Activated CD8-positive, alpha-beta memory T cell treated with anti-CD3 and anti-CD28 coated beads, Interleukin-2, amount 50 U/mL, for 1 hour (primary cell): ENCODE measurements around the gene RPRD1B.
"Not testable (repeated sequence)": the region's sequence is repeated elsewhere in the genome, so short reads cannot be mapped to it uniquely, and the experiment has no call there.

Source experiments
- DNase-seq: peaks from one replicate; pipeline ENCODE4 v3.0.0-alpha.2; 2020; ENCODE audit errors: extremely low read depth

The RPRD1B gene

DNA sequence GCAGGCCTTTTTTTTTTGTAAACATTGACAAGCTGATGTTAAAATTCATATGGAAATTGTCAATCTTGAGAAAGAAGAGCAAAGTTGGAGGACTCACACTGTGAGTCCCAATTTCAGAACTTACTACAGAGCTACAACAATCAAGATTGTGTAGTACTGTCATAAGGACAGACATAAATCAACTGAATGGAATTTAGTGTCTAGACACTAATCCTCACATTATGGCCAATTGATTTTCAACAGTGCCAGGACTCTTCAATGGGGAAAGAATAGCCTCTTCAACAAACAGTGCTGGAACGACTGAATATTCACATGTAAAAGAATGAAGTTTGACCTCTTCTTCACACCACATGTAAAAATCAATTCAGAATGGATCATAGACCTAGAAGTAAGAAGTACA, 70.7 kb downstream of the RPRD1B start:
- no peak for DNase-seq

DNA sequence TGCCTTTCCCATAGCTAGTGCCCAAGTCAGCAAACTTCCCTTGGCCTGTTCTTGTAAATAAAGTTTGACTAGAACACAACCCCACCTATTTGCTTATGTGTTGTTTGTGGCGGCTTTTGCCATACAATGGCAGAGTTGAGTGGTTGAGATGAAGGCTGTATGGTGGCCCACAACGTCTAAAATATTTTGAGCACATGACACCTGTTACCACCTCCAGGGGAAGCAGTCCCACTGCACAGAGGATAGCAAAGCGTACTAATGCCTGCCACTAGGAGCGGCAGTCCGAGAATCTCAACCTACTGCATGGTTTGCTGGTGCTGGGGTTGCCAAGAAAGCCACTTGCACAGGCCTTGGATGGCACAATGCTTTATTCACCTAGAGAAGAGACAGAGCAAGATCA, 72.9 kb downstream of the RPRD1B start:
- no peak for DNase-seq

DNA sequence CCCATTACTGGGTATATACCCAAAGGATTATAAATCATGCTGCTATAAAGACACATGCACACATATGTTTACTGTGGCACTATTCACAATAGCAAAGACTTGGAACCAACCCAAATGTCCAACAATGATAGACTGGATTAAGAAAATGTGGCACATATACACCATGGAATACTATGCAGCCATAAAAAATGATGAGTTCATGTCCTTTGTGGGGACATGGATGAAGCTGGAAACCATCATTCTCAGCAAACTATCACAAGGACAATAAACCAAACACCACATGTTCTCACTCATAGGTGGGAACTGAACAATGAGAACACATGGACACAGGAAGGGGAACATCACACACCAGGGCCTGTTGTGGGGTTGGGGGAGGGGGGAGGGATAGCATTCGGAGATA, 73.8 kb downstream of the RPRD1B start:
- DNase-seq, result not testable (repeated sequence)

DNA sequence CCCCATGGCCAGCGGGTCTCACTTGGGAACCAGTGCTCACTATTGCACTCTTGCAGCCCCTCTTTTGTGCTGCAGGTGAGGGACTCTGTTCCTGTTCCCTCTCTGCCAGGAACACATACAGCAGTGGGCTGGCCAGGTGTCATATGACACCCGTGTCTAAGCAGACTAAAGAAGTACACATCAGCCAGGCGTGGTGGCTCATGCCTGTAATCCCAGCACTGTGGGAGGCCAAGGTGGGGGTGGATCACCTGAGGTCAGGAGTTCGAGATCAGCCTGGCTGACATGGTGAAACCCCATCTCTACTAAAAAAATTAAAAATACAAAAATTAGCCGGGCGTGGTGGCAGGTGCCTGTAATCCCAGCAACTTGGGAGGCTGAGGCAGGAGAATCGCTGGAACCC, 74.4 kb downstream of the RPRD1B start:
- DNase-seq, result not testable (repeated sequence)

GRCh38 chr20:38108438-38108985, 75.0 kb downstream of the RPRD1B start:
- no peak for DNase-seq

DNA sequence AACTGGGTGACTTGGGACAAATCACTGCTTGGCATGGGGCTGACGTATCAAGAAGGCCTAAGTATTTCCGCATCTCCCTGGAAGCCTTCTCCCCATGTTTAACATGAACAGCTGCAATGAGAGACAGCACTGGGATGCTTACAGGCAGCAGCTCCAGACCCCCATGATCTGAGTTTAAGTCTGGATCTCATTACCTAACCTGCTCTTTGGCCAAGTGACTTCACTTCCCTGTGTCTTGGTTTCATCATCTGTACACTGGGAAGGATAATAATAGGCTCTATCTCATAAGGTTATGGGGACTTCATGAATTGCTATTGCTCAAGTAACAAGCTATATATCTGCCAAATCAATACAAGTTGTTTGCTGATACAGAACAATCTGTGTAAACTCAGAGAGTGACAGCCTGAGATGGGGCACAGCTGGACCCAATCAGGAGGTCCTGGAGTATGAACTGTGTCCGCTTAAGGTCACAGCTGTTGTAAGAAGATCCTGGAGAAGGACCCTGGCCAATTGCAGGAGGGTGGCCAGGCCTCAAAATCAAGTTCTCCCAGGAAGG, 75.5 kb downstream of the RPRD1B start:
- no peak for DNase-seq

GRCh38 chr20:38109591-38110524, 76.3 kb downstream of the RPRD1B start:
- DNase-seq, result no peak

GRCh38 chr20:38110525-38111178, 77.1 kb downstream of the RPRD1B start:
- DNase-seq, result no peak

- DNase-seq, result no peak
These were observed 78.1 kb downstream of the RPRD1B start for GRCh38 chr20:38111366-38112232.

DNA sequence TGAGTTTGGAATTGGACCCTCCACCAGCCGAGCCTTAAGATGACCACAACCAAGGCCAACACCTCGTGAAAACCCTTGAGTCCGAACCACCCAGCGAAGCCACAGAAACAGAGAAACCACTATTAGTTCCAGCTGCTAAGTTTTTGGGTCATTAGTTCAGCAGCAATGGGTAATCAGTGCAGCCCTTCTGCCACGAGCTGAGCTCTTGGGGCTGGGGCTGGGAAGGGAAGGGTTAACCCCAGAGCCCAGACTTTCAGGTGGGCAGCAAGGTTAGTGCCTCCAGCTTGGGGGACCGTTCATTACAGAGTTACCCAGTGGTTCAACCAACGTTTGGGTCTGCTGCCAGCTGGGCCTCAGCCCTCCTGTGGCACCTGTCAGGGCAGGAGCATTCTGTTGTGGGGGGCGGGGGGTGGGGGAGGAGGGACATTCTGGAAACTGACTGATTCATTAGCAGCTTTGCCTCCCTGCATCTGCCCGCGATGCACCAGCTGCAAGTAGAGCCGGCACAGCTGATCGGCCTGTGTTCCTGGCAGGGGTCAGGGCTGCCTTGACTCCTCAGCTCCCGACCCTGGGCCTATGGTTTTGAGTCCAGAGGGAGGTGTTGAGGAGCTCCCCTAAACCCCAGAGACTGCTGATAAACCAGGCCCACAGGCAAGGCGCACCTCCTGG, 78.8 kb downstream of the RPRD1B start:
- DNase-seq, result no peak

DNA sequence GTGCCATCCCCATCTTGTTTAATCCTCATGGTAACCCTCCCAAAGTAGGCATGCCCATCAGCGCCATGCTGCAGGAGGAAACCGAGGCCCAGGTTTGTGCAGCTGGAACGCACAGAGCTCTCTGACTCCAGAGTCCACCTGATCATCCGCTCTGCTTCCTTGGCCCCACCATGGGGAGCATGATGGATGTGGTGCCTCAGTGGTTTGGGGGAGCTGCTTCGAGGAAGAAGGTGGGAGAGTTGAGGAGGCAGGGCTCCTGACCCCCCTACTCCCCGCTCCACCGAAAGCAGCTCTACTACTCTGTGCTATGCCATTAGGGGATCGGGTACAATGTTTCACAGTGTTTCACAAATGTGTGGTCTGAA, 79.4 kb downstream of the RPRD1B start:
- no peak for DNase-seq

DNA sequence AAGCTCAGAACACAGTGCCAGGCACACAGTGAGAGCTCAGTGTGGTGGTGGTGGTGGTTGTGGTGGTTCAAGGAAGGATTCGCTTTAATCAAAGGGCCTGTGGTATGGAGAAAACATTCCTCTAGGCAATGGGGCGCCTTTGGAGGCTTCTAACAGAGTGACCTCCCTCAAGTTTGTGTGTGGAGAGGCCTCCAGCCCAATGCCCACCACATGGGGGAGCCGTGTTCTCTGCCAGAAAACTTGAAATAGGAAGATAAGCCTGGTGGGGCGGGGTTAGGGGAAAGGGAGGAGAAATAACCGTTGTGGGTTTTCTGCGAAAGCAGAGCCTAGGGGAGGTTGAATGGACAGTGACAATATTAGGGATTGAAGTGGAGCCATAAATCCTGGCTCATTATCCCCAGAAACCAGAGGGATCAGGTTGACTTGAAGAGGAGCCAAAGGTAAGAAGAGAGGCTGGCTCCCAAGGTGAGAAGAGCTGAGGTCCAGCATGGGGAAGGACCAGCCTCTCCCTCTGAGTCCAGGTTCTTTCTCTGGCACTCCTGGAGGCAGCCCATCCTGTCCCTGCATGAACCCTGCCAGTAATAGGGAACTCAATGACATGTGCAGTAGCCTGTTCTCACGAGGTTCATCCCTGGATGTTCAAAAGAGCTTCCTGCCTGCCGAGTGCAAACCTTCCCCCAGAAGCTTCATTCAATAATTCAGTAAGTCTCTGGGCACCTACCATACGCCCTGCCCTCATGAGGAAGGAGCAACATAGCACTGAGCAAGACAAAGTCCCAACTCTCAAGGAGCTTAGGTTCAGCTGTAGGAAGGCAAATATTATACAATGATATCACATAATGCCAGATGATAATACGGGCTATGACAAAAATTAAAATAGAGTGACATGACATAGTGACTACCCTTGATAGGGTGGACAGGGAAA, 80.1 kb downstream of the RPRD1B start:
- DNase-seq, result no peak

DNA sequence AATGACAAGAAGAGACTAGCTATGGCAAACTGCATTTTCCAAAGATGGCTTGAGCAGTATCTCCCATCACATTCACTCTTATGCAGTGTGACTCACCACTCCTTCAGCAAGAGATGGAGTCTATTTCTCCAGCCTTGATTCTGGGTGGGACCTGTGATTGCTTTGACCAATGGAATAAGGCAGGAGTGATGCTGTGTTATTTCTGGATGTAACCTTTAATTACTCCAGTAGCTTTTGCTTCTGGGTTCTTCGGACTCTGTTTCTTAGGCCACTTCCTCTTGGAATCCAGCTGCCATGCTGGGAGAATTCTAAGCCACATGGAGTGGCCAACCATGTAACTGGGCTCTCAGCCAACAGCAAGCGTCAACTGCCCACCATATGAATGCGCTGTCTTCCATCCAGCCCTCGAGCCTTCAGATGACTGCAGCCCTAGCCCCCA, 80.8 kb downstream of the RPRD1B start:
- no peak for DNase-seq

DNA sequence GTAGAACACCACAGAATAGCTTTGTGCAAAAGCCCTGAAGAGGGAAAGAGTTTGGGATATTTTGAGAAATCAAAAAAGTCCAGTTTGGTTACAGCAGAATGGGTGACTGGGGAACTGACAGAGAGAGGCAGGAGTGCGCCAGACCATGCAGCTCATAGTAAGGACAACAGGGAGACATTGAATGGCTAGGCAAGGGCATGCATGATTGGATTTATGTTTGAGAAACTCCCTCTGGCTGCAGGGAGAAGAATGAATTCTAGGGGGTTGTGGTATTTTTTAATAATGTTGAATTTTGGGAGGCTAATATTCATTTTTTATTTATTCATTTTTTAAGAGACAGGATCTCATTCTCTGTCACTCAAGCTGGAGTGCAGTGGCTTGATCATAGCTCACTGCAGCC, 81.7 kb downstream of the RPRD1B start:
- no peak for DNase-seq

DNA sequence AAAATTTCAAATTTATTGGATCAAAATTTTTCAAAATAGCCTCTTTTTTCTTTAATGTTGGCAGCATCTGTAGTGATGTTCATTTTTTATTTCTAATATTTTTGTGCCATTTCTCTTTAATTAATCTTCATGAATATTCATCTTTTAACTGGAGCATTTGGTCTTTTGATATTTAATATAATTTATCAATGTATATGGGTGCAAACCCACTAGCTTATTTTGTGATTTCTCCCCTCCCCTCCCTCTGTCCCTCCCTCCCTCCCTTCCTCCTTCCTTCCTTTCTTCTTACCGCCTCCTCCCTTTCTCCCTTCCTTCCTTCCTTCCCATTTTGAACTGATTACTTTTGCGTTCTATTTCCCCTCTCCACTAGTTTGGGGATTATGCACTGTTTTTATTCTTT, 82.3 kb downstream of the RPRD1B start:
- DNase-seq, result no peak

GRCh38 chr20:38116409-38117165, 83.0 kb downstream of the RPRD1B start:
- no peak for DNase-seq

DNA sequence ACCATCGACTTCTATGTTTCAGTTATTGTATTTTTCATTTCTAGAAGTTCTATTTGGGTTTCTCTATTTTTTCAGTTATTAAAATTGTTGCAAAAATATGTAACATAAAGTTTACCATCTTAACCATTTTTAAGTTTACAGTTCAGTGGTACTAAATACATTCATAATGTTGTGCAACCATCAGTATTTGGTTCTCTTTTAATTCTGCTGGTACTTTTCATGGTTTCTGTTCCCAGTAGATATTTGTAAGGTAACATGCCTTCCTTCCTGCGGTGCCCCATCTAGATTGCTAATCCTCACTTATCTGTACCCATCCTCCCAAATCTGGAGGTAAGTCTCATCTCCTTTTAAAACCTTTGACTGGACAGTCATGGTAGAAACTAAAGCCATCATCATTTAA, 83.7 kb downstream of the RPRD1B start:
- no peak for DNase-seq

DNA sequence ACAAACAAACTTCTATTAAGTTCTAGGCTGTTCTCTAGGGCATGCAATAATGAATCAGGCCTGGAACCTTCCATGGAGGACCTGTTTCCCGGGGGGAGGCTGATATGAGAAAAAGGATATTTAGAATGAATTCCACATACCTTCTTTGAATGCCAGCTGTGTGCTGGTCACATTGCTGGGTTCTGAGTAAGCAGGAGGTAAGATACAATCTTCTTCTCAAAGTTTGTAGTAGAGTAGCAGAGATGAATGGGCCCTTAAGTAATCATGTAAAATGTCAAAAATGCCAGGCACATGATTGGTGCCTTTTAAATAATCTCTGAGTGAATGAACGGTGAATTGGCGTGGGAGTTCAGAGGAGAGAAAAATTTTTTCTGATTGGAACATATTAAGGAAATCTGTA, 84.1 kb downstream of the RPRD1B start:
- no peak for DNase-seq

DNA sequence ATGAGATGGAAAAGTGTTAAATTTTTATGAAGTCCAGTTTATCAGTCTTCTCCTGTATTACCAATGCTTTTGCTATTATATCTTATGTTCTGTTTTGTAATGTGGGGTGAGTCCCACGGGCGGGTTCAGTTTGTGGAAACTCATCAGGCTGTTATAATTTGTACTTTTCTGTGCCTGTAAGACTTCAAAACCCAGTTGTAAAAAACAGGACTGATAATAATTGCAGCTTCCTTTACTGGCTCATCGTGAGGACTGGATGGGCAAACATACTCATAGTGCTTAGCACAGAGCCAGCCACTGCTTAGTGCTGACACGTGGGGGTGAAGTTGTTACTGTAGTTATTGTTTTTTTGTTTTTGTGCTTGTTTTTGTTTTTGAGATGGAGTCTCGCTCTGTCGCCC, 85.9 kb downstream of the RPRD1B start:
- no peak for DNase-seq
